Tibial nerve (tissue), 4 donors: ENCODE measurements around the gene ERBB4. TPM values are rescaled to one million over a fixed set of nuclear protein-coding genes. Genes with fewer than 3 reads are reported as not detected.

ENCODE experiments used
- DNase-seq, 2 donors: peaks; one replicate each; pipeline ENCODE4 v3.0.0-alpha.2; 2019; ENCODE audit warnings: low spot score in 2 of 2
- H3K27ac ChIP-seq, 4 donors: fragments of 200-600 bp; sonication (generic) in 3 of 4; one replicate each; pipeline ENCODE4 v1.5.1; 2017 to 2019; ENCODE audit warnings: mild to moderate bottlenecking in 1 of 4
- H3K27me3 ChIP-seq, 2 donors: fragments of 200-600 bp; sonication (generic) in 1 of 2; one replicate each; pipeline versions ENCODE4 v1.5.1 to v1.6.0; 2017 to 2019
- H3K36me3 ChIP-seq, 3 donors: fragments of 200-600 bp; sonication (generic); one replicate each; pipeline ENCODE4 v1.5.1; 2018 to 2019
- H3K4me1 ChIP-seq, 4 donors: fragments of 200-600 bp; sonication (generic) in 3 of 4; one replicate each; pipeline ENCODE4 v1.5.1; 2017 to 2019
- H3K4me3 ChIP-seq, 4 donors: fragments of 200-600 bp; sonication (generic) in 3 of 4; one replicate each; pipeline ENCODE4 v1.5.1; 2017 to 2019; ENCODE audit warnings: mild to moderate bottlenecking in 1 of 4, moderate library complexity in 1 of 4
- H3K9me3 ChIP-seq, 4 donors: fragments of 200-600 bp; sonication (generic) in 3 of 4; one replicate each; pipeline ENCODE4 v1.5.1; 2017 to 2019
- EP300 ChIP-seq, 2 donors: sonication (generic); formaldehyde crosslinking; IDR thresholded peaks; one replicate each; pipeline ENCODE4 v1.6.1; 2017; ENCODE audit warnings: antibody characterized with exemption in 2 of 2, mild to moderate bottlenecking in 1 of 2
- POLR2A ChIP-seq, 2 donors: fragments of 450-650 bp; IDR thresholded peaks; one replicate each; pipeline ENCODE4 v1.6.1; 2017; ENCODE audit warnings: antibody characterized with exemption in 2 of 2, mild to moderate bottlenecking in 2 of 2, moderate library complexity in 2 of 2
- WGBS, 2 donors: methylation state at CpG; one replicate each; pipeline ENCODE4 v1.1.5; 2018; 5-methylcytosine and 5-hydroxymethylcytosine counted together
- total RNA-seq, 4 donors: library from RNA; depleted of rRNA; stranded (reverse); fragments of >200 nt; gene quantifications; one replicate each; pipeline ENCODE4 v1.1.0, GENCODE V29; 2016
- TF ChIP-seq, protein P1 (sequence below), 5 experiments: fragments of 200-600 bp in 3 of 5; fragments of 450-650 bp in 2 of 5; sonication (generic) in 3 of 5; IDR thresholded peaks; one replicate each; pipeline ENCODE4 v1.5.1; 2016 to 2019; ENCODE audit warnings: antibody characterized with exemption in 5 of 5, mild to moderate bottlenecking in 3 of 5, moderate library complexity in 2 of 5

ERBB4 gene
- total RNA-seq, 4 donors from 2014 or later, result 2.4 to 3.3 (median 2.9) TPM

DNA sequence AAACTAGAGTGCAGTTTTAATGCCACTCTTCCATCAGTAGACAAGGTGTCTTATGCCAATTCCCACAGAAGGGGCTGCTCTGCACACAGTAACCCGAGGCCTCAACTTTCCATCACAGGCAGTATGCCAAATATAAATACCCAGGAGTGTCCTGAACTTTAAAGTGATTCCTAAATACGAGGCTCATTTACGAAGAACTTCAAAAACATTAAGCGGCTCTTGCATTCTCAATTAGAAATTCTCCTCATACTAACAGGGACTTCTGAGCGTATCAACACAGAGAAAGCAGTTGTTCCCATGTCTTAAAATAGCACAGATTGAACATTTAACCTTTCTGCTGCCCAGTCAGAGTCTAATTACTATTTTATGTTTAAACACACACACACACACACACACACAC lies 638.6 kb downstream of the ERBB4 start:
- WGBS, 2 donors, result 7 to 14% methylated on average over 5 of the region's 5 CpGs
- Histone ChIP-seq H3K27me3 (no peaks in the 10 kb centered on the region), H3K27ac (no peak overlapping the region), H3K9me3 (no peaks in the 10 kb centered on the region), H3K4me1 (peaks cover 0 to 6% (median 0%) of the 10 kb centered on the region in 4 donors), H3K4me3 (no peak overlapping the region), H3K36me3 (no peaks in the 10 kb centered on the region)
- DNase-seq, result no peak
- TF ChIP-seq POLR2A (IDR thresholded peaks at IDR 0.05), result no peak
- no peak for TF ChIP-seq EP300 (IDR thresholded peaks at IDR 0.05)
- TF ChIP-seq, protein P1, sequence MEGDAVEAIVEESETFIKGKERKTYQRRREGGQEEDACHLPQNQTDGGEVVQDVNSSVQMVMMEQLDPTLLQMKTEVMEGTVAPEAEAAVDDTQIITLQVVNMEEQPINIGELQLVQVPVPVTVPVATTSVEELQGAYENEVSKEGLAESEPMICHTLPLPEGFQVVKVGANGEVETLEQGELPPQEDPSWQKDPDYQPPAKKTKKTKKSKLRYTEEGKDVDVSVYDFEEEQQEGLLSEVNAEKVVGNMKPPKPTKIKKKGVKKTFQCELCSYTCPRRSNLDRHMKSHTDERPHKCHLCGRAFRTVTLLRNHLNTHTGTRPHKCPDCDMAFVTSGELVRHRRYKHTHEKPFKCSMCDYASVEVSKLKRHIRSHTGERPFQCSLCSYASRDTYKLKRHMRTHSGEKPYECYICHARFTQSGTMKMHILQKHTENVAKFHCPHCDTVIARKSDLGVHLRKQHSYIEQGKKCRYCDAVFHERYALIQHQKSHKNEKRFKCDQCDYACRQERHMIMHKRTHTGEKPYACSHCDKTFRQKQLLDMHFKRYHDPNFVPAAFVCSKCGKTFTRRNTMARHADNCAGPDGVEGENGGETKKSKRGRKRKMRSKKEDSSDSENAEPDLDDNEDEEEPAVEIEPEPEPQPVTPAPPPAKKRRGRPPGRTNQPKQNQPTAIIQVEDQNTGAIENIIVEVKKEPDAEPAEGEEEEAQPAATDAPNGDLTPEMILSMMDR (IDR thresholded peaks at IDR 0.05), result no peak

DNA sequence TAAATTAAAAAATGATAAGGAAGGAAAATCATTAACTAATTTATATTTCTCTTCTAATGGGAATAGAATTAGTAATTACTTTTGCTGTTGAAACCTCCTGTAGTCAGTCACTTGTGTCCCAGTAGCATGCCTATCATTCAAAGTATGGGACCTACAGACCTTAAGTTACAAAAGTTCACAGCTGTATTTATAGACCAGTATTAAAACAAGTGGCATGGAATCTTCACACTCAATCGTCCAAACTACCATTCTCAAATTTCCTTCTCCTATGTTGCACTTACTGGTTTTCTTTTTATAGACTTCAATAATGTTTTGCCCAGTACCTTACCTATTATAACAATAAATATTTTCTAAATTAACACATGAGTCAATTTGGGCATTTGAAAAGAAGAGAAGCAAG lies 639.9 kb downstream of the ERBB4 start:
- H3K27me3 ChIP-seq, result no peaks in the 10 kb centered on the region
- H3K4me1 ChIP-seq, result peaks cover 0 to 6% (median 0%) of the 10 kb centered on the region in 4 donors
- WGBS, 2 donors, result 60 to 69% methylated on average over 1 of the region's 1 CpG
- DNase-seq, result no peak
- H3K27ac ChIP-seq, result no peak overlapping the region
- no peaks in the 10 kb centered on the region for H3K36me3 ChIP-seq
- no peak for TF ChIP-seq EP300 (IDR thresholded peaks at IDR 0.05)
- TF ChIP-seq POLR2A (IDR thresholded peaks at IDR 0.05), result no peak
- TF ChIP-seq, protein P1 (IDR thresholded peaks at IDR 0.05), result no peak
- H3K4me3 ChIP-seq, result no peak overlapping the region
- no peaks in the 10 kb centered on the region for H3K9me3 ChIP-seq

DNA sequence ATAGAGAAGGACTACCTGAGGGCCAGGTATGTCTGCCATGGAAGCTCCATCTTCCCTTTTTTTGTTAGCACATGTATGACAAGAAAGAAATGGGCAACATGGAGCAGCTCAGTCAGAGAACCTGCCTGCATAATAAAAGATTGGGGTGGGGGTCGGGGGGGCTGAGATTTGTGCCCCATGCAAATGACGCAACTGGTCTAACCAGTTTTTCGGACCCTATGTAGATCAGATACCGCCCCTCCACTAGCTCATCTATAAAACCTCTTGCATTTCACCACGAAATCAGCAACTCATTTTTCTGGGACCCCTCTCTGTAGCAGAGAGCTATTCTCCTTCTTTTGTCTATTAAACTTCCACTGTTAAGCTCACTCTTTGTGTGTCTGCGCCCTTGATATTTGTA lies 657.2 kb downstream of the ERBB4 start:
- no peak for DNase-seq
- no peaks in the 10 kb centered on the region for H3K4me1 ChIP-seq
- no peaks in the 10 kb centered on the region for H3K9me3 ChIP-seq
- H3K36me3 ChIP-seq, result no peaks in the 10 kb centered on the region
- WGBS, 2 donors, result 73 to 77% methylated on average over 6 of the region's 6 CpGs
- H3K27me3 ChIP-seq, result no peaks in the 10 kb centered on the region
- TF ChIP-seq EP300 (IDR thresholded peaks at IDR 0.05) (no peak), POLR2A (IDR thresholded peaks at IDR 0.05) (no peak)
- TF ChIP-seq, protein P1 (IDR thresholded peaks at IDR 0.05), result no peak
- H3K4me3 ChIP-seq, result no peak overlapping the region
- H3K27ac ChIP-seq, result no peak overlapping the region

DNA sequence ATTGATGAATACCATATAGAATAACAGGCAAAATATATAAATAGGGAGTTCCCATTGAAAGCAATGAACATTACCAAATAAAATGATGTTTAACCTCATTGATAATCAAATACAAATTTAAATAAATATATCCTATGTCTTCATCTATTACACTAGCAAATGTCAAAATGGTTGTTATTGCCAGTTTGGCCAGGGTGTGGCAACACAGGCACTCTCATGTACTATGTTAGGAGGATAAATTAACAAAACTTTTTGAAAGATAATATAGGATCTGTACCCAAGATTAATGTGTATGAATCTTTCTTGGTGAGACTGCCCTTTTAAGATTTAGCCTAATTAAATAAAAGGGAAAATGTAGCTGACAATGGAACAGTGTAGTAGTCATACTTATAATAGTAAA lies 659.3 kb downstream of the ERBB4 start:
- no peaks in the 10 kb centered on the region for H3K9me3 ChIP-seq
- H3K4me3 ChIP-seq, result no peak overlapping the region
- TF ChIP-seq, protein P1 (IDR thresholded peaks at IDR 0.05), result no peak
- TF ChIP-seq EP300 (IDR thresholded peaks at IDR 0.05), result no peak
- no peak overlapping the region for H3K27ac ChIP-seq
- H3K27me3 ChIP-seq, result no peaks in the 10 kb centered on the region
- H3K4me1 ChIP-seq, result no peaks in the 10 kb centered on the region
- no peak for DNase-seq
- H3K36me3 ChIP-seq, result no peaks in the 10 kb centered on the region

DNA sequence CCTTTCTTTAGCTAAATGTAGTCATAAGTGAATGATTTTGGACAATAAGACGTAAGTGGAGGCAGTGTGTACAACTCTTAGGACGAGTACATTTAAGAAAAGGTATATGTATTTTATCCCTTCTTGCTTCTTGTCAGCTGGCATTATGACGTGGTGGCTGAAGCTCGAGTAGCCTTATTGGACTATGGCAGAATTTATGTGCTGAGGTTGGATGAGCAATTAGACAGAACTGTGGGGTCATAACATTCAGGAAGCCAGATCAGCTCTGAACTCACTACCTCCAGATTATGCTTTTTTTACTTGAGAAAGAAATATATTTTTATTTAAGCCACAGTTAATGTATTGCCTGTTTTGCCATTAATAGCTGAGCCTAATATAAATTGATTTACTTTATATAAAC lies 661.5 kb downstream of the ERBB4 start:
- 77 to 89% methylated on average over 4 of the region's 4 CpGs for WGBS, 2 donors
- no peaks in the 10 kb centered on the region for H3K4me1 ChIP-seq
- no peak overlapping the region for H3K27ac ChIP-seq
- no peaks in the 10 kb centered on the region for H3K27me3 ChIP-seq
- TF ChIP-seq EP300 (IDR thresholded peaks at IDR 0.05) (no peak), POLR2A (IDR thresholded peaks at IDR 0.05) (no peak)
- TF ChIP-seq, protein P1 (IDR thresholded peaks at IDR 0.05), result no peak
- H3K36me3 ChIP-seq, result no peaks in the 10 kb centered on the region
- no peak overlapping the region for H3K4me3 ChIP-seq
- H3K9me3 ChIP-seq, result no peaks in the 10 kb centered on the region
- no peak for DNase-seq
